HepG2 (cell line): ENCODE results near the gene PEX11G. TPM values are rescaled to one million over a fixed set of nuclear protein-coding genes. Genes with fewer than 3 reads are reported as not detected.

ENCODE experiments used
- AHDC1 ChIP-seq: sonication (generic); formaldehyde crosslinking; IDR thresholded peaks from 2 replicates; pipeline ENCODE4 v1.5.1; 2020; ENCODE audit warnings: mild to moderate bottlenecking, missing genetic modification reagents, borderline replicate concordance
- ASH2L ChIP-seq: fragments of 300-600, 200-600 bp; sonication (generic); IDR thresholded peaks from 2 replicates; pipeline ENCODE4 v1.7.0; 2017; ENCODE audit warnings: low read depth, mild to moderate bottlenecking, moderate library complexity, mixed read lengths, low read length; ENCODE audit not compliant: insufficient read length
- BCLAF1 ChIP-seq: fragments of 450-650 bp; IDR thresholded peaks from 2 replicates; pipeline ENCODE4 v1.6.1; 2017; ENCODE audit warnings: mild to moderate bottlenecking
- MATR3 ChIP-seq: sonication (generic); formaldehyde crosslinking; IDR thresholded peaks from 2 replicates; pipeline ENCODE4 v1.4.0; 2020; ENCODE audit warnings: missing genetic modification reagents
- MTERF4 ChIP-seq: sonication (generic); formaldehyde crosslinking; IDR thresholded peaks from 2 replicates; pipeline ENCODE4 v1.8.0; 2023; ENCODE audit warnings: mild to moderate bottlenecking, missing genetic modification reagents
- RBM22 ChIP-seq: fragments of 200-400 bp; formaldehyde crosslinking; optimal IDR thresholded peaks from 2 replicates; pipeline ENCODE3; 2017; ENCODE audit warnings: mild to moderate bottlenecking, low read length, moderate library complexity
- REST ChIP-seq, 2 experiments: IDR thresholded peaks; 2 replicates each; pipeline ENCODE4 v1.6.1; 2011 to 2012; ENCODE audit warnings: low read length in 2 of 2, borderline replicate concordance in 1 of 2, low read depth in 1 of 2, mild to moderate bottlenecking in 1 of 2, moderate library complexity in 1 of 2
- SMAD3 ChIP-seq: sonication (generic); formaldehyde crosslinking; IDR thresholded peaks from 2 replicates; pipeline ENCODE4 v1.4.0; 2020; ENCODE audit warnings: missing genetic modification reagents
- ZBTB4 ChIP-seq: sonication (generic); formaldehyde crosslinking; IDR thresholded peaks from 2 replicates; pipeline ENCODE4 v1.4.0; 2020; ENCODE audit warnings: missing genetic modification reagents, mild to moderate bottlenecking, borderline replicate concordance
- ZNF292 ChIP-seq: sonication (generic); formaldehyde crosslinking; IDR thresholded peaks from 2 replicates; pipeline ENCODE4 v1.8.1; 2022; ENCODE audit warnings: mild to moderate bottlenecking, low read depth, missing genetic modification reagents, borderline replicate concordance
- polyA plus RNA-seq, 8 experiments: library from polyadenylated mRNA; depleted of rRNA in 3 of 8; stranded (reverse) in 7 of 8; unstranded in 1 of 8; fragments of >200 nt; fragmentation: Illumina TruSeq in 4 of 8; extraction: Trizol in 4 of 8; gene quantifications; 2 replicates each; pipeline versions ENCODE4 v1.2.1 to v1.2.3, GENCODE V29; 2011 to 2016; ENCODE audit warnings: low read depth in 4 of 8, missing spikeins in 1 of 8, mixed read lengths in 1 of 8; ENCODE audit not compliant: insufficient read depth in 1 of 8
- total RNA-seq, 5 experiments: library from RNA; depleted of rRNA; stranded (reverse); fragments of >200 nt; fragmentation: Illumina TruSeq; extraction: Trizol; gene quantifications; 2 replicates each; pipeline ENCODE4 v1.2.3, GENCODE V29; 2016; ENCODE audit warnings: low read depth in 1 of 5

The PEX11G gene
- total and polyA plus RNA-seq, 2 of the 13 experiments (the other 11 are each of a cell fraction or from before 2014, with no cell fraction given), result not detected

GRCh38 chr19:7494416-7495098 lies 5.7 kb upstream of the PEX11G start (continued):
- no peak for TF ChIP-seq BCLAF1
- no peak for TF ChIP-seq MATR3 (CRISPR knock-in tag)
- TF ChIP-seq RBM22, result no peak
- no peak for TF ChIP-seq REST (IDR thresholded peaks at IDR 0.05; ENCODE audit: borderline replicate concordance in 1 of 2, low read depth in 1 of 2, low read length in 2 of 2)
- TF ChIP-seq AHDC1 (CRISPR knock-in tag), result no peak; the same call in 1 of the 2 replicates
- TF ChIP-seq SMAD3 (CRISPR knock-in tag), result no peak
- peak; percentile 40; the same call in 1 of the 2 replicates for TF ChIP-seq ZBTB4
- no peak for TF ChIP-seq ASH2L
- TF ChIP-seq MTERF4 (CRISPR knock-in tag), result no peak
- TF ChIP-seq ZNF292 (CRISPR knock-in tag), result peak; percentile 98
